ENCODE measurements around the gene TMEM50B. TPM values are rescaled to one million over a fixed set of nuclear protein-coding genes. Genes with fewer than 3 reads are reported as not detected.

TMEM50B gene
- polyA plus RNA-seq, 3 donors: 33.8 to 43.0 (median 38.2) TPM

DNA sequence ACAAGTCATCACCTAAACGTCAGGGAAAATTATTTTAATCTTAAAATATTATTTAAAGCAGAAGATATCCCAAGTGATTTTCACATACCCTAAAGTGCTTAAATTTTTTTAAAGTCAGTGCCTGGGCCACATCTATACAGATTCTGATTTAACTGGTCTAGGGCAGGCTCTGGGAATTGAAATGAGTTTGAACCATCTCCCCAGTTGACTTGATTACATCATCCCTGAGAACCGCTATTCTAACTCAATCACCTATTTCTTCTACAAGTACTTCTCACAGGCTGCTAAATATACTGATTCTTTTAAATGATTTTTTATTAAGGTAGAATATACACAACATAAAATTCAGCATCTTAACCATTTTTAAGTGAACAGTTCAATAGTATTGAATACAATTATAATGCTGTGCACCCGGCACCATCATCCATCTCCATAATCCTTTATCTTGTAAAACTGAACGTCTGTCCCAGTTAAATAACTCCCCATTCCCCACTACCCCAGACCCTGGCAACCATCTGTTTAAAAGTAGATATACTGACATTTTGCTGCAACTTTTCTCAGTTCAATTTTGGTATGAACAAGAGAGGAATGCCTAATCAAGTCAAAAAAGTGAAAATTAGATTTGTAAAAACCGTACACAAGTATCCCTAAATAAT lies 42.7 kb upstream of the TMEM50B start:
- DNase-seq: no peak
- Histone ChIP-seq H3K79me2 (ENCODE audit: insufficient read depth, low read length) (no peaks in the 10 kb centered on the region), H3K27me3 (ENCODE audit: control insufficient read depth in 2 of 2, insufficient read depth in 2 of 2, low read length in 2 of 2) (no peaks in the 10 kb centered on the region), H3K4me2 (replicated peaks; ENCODE audit: extremely low read depth, low read length, poor library complexity, severe bottlenecking) (no peak overlapping the region), H3K4me1 (ENCODE audit: control insufficient read depth in 1 of 2, insufficient read depth in 2 of 2, low read length in 2 of 2) (peaks cover 11% of the 10 kb centered on the region in 2 donors), H3K9me3 (replicated peaks in 1 of 2; ENCODE audit: control insufficient read depth in 1 of 2, insufficient read depth in 1 of 2, low read length in 2 of 2) (no peaks in the 10 kb centered on the region), H4K20me1 (ENCODE audit: insufficient read depth, low read length) (no peaks in the 10 kb centered on the region), H3K27ac (ENCODE audit: low read depth in 1 of 2, low read length in 2 of 2) (no peak overlapping the region), H3K9ac (ENCODE audit: insufficient read depth, low read length, poor library complexity, severe bottlenecking) (no peak overlapping the region), H3K36me3 (replicated peaks in 1 of 2; ENCODE audit: control insufficient read depth in 1 of 2, insufficient read depth in 2 of 2, low read length in 2 of 2) (peaks cover 45 to 53% of the 10 kb centered on the region in 2 donors), H2AFZ (ENCODE audit: insufficient read depth, low read depth, low read length, poor library complexity, severe bottlenecking) (no peak overlapping the region), H3K4me3 (replicated peaks in 1 of 3; ENCODE audit: low read depth in 2 of 3, low read length in 3 of 3) (no peak overlapping the region)
- intact Hi-C loops (cut with micrococcal nuclease): no loop called here
- H3K4me3 Mint-ChIP-seq: no peak overlapping the region
- no CpG with 5 or more reads among the region's 5 CpGs for WGBS (ENCODE audit: insufficient coverage)
- TF ChIP-seq, protein P1, sequence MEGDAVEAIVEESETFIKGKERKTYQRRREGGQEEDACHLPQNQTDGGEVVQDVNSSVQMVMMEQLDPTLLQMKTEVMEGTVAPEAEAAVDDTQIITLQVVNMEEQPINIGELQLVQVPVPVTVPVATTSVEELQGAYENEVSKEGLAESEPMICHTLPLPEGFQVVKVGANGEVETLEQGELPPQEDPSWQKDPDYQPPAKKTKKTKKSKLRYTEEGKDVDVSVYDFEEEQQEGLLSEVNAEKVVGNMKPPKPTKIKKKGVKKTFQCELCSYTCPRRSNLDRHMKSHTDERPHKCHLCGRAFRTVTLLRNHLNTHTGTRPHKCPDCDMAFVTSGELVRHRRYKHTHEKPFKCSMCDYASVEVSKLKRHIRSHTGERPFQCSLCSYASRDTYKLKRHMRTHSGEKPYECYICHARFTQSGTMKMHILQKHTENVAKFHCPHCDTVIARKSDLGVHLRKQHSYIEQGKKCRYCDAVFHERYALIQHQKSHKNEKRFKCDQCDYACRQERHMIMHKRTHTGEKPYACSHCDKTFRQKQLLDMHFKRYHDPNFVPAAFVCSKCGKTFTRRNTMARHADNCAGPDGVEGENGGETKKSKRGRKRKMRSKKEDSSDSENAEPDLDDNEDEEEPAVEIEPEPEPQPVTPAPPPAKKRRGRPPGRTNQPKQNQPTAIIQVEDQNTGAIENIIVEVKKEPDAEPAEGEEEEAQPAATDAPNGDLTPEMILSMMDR (IDR thresholded peaks at IDR 0.05): no peak
- H3K36me3 Mint-ChIP-seq: peaks cover 34 to 54% of the 10 kb centered on the region in 2 donors
- H3K27me3 Mint-ChIP-seq (ENCODE audit: low read depth in 3 of 3): no peaks in the 10 kb centered on the region
- H3K27ac Mint-ChIP-seq: no peak overlapping the region
- no peaks in the 10 kb centered on the region for H3K9me3 Mint-ChIP-seq
- peaks cover 13% of the 10 kb centered on the region for H3K4me1 Mint-ChIP-seq

DNA sequence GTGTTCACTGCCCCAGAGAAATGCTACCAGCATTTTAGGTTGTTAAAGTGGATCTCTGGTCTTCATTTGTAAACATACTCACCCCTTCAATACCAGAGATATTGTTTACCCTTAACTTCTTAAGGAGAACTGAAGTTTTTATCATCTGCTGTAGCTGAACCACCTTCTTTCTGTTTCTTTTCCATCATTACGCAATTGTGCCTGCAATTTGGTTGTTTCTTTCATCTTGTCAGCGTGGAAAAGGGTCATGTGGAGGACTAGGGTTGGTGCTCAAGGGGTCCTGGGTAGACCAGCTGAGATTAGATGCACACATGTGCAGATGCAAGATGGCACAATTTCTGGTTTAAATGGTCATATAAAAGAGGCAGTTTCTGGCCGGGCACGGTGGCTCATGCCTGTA lies 39.1 kb upstream of the TMEM50B start:
- H3K79me2 ChIP-seq (ENCODE audit: insufficient read depth, low read length): no peaks in the 10 kb centered on the region
- Mint-ChIP-seq H3K27me3 (ENCODE audit: low read depth in 3 of 3) (no peaks in the 10 kb centered on the region), H3K36me3 (peaks cover 53 to 69% of the 10 kb centered on the region in 2 donors), H3K4me1 (peaks cover 6% of the 10 kb centered on the region), H3K4me3 (no peak overlapping the region), H3K9me3 (no peaks in the 10 kb centered on the region), H3K27ac (peak overlapping the region in 3 of 7 donors; percentile 5 to 38 (median 35))
- H3K9me3 ChIP-seq (replicated peaks in 1 of 2; ENCODE audit: control insufficient read depth in 1 of 2, insufficient read depth in 1 of 2, low read length in 2 of 2): no peaks in the 10 kb centered on the region
- H3K9ac ChIP-seq (ENCODE audit: insufficient read depth, low read length, poor library complexity, severe bottlenecking): no peak overlapping the region
- H4K20me1 ChIP-seq (ENCODE audit: insufficient read depth, low read length): no peaks in the 10 kb centered on the region
- TF ChIP-seq, protein P1 (IDR thresholded peaks at IDR 0.05): no peak
- H3K4me1 ChIP-seq (ENCODE audit: control insufficient read depth in 1 of 2, insufficient read depth in 2 of 2, low read length in 2 of 2): no peaks in the 10 kb centered on the region
- H3K27ac ChIP-seq (ENCODE audit: low read depth in 1 of 2, low read length in 2 of 2): no peak overlapping the region
- intact Hi-C loops (cut with micrococcal nuclease): no loop called here
- H3K4me2 ChIP-seq (replicated peaks; ENCODE audit: extremely low read depth, low read length, poor library complexity, severe bottlenecking): no peak overlapping the region
- peaks cover 69 to 74% of the 10 kb centered on the region in 2 donors for H3K36me3 ChIP-seq (replicated peaks in 1 of 2; ENCODE audit: control insufficient read depth in 1 of 2, insufficient read depth in 2 of 2, low read length in 2 of 2)
- no peak overlapping the region for H3K4me3 ChIP-seq (replicated peaks in 1 of 3; ENCODE audit: low read depth in 2 of 3, low read length in 3 of 3)
- no peak overlapping the region for H2AFZ ChIP-seq (ENCODE audit: insufficient read depth, low read depth, low read length, poor library complexity, severe bottlenecking)
- 69% methylated on average over 2 of the region's 4 CpGs for WGBS (ENCODE audit: insufficient coverage)
- H3K27me3 ChIP-seq (ENCODE audit: control insufficient read depth in 2 of 2, insufficient read depth in 2 of 2, low read length in 2 of 2): no peaks in the 10 kb centered on the region
- no peak for DNase-seq
